IMR-90 (cell line): ENCODE results near the gene CCDC171. TPM values are rescaled to one million over a fixed set of nuclear protein-coding genes. Genes with fewer than 3 reads are reported as not detected.

Experiments
- ATAC-seq: fragments of 200-7000 bp; cut with Tn5 transposase; 2 replicates; pipeline ENCODE4 v1.9.1; 2020; ENCODE audit warnings: low read depth, mild to moderate bottlenecking, moderate library complexity
- BruUV-seq: library from RNA; stranded (reverse); fragments of 400-500 nt; replicated peaks from 2 replicates; lab custom pipeline; 2021; lab: Mats Ljungman, UMichigan
- CTCF ChIA-PET: fragments of 300-600 bp; formaldehyde crosslinking; extraction: SDS; loops from one replicate; lab custom pipeline; 2021; ENCODE audit warnings: antibody characterized with exemption; lab: Yijun Ruan, JAX
- POLR2A ChIA-PET: fragments of 300-600 bp; sonication (Branson Sonifier 250); formaldehyde crosslinking; loops from one replicate; lab custom pipeline; 2022; ENCODE audit warnings: antibody characterized with exemption; ENCODE audit not compliant: unreplicated experiment; lab: Charles Lee
- DNase-seq: peaks from one replicate; pipeline ENCODE4 v3.0.0; 2013
- H2AFZ ChIP-seq: replicated peaks from 2 replicates; pipeline ENCODE3; 2013; ENCODE audit warnings: low read length, mild to moderate bottlenecking; ENCODE audit not compliant: poor library complexity
- H2AK5ac ChIP-seq: 2 replicates; pipeline ENCODE4 v1.6.1; 2013; ENCODE audit warnings: low read depth, low read length, inconsistent platforms
- H2AK9ac ChIP-seq: replicated peaks from 2 replicates; pipeline ENCODE3; 2013; ENCODE audit warnings: mild to moderate bottlenecking, low read depth, low read length, moderate library complexity; ENCODE audit not compliant: poor library complexity
- H2BK120ac ChIP-seq: 2 replicates; pipeline ENCODE4 v1.6.1; 2013; ENCODE audit warnings: low read depth, low read length, inconsistent platforms
- H2BK15ac ChIP-seq: 3 replicates; pipeline ENCODE4 v1.6.1; 2013; ENCODE audit warnings: low read depth, low read length, inconsistent platforms
- H2BK20ac ChIP-seq: 2 replicates; pipeline ENCODE4 v1.6.1; 2013; ENCODE audit warnings: low read depth, mild to moderate bottlenecking, inconsistent platforms, low read length, moderate library complexity
- H2BK5ac ChIP-seq: 2 replicates; pipeline ENCODE4 v1.6.1; 2013; ENCODE audit warnings: mild to moderate bottlenecking, low read depth, low read length, inconsistent platforms; ENCODE audit not compliant: poor library complexity, severe bottlenecking
- H3K14ac ChIP-seq: replicated peaks from 2 replicates; pipeline ENCODE4 v1.6.1; 2013; ENCODE audit warnings: low read depth, low read length, inconsistent platforms
- H3K18ac ChIP-seq: 2 replicates; pipeline ENCODE4 v1.6.1; 2013; ENCODE audit warnings: low read depth, low read length, control low read depth
- H3K23ac ChIP-seq: 2 replicates; pipeline ENCODE4 v1.6.1; 2013; ENCODE audit warnings: low read depth, low read length, inconsistent platforms
- H3K27ac ChIP-seq: 2 replicates; pipeline ENCODE4 v1.5.1; 2013; ENCODE audit warnings: mild to moderate bottlenecking, control low read depth, low read length; ENCODE audit not compliant: insufficient read depth
- H3K27me3 ChIP-seq: 2 replicates; pipeline ENCODE4 v1.6.1; 2013; ENCODE audit warnings: low read length; ENCODE audit not compliant: control insufficient read depth, insufficient read depth
- H3K36me3 ChIP-seq: 2 replicates; pipeline ENCODE4 v1.6.1; 2013; ENCODE audit warnings: low read length, mixed read lengths; ENCODE audit not compliant: control insufficient read depth, insufficient read depth
- H3K4ac ChIP-seq: 2 replicates; pipeline ENCODE4 v1.6.1; 2013; ENCODE audit warnings: low read depth, low read length, inconsistent platforms
- H3K4me1 ChIP-seq: 2 replicates; pipeline ENCODE4 v1.6.1; 2013; ENCODE audit warnings: low read length, mixed read lengths; ENCODE audit not compliant: control insufficient read depth, insufficient read depth
- H3K4me2 ChIP-seq: 2 replicates; pipeline ENCODE4 v1.6.1; 2013; ENCODE audit warnings: low read depth, mild to moderate bottlenecking, control low read depth, low read length, moderate library complexity
- H3K4me3 ChIP-seq: 2 replicates; pipeline ENCODE4 v1.5.1; 2013; ENCODE audit warnings: low read depth, mild to moderate bottlenecking, control low read depth, low read length, moderate library complexity; ENCODE audit not compliant: insufficient read depth
- H3K56ac ChIP-seq: 2 replicates; pipeline ENCODE4 v1.6.1; 2013; ENCODE audit warnings: low read length, inconsistent platforms; ENCODE audit not compliant: insufficient read depth; ENCODE audit errors: extremely low read depth
- H3K79me1 ChIP-seq, 2 experiments: 2 replicates each; pipeline ENCODE4 v1.6.1; 2013; ENCODE audit warnings: low read length in 2 of 2, inconsistent platforms in 1 of 2, low read depth in 1 of 2
- H3K9ac ChIP-seq: 2 replicates; pipeline ENCODE4 v1.6.1; 2013; ENCODE audit warnings: low read depth, low read length, control low read depth
- H3K9me1 ChIP-seq: 2 replicates; pipeline ENCODE4 v1.6.1; 2013; ENCODE audit warnings: low read length, inconsistent platforms; ENCODE audit not compliant: insufficient read depth
- H3K9me3 ChIP-seq: 2 replicates; pipeline ENCODE4 v1.6.1; 2013; ENCODE audit warnings: low read length; ENCODE audit not compliant: control insufficient read depth, insufficient read depth
- H4K20me1 ChIP-seq: 2 replicates; pipeline ENCODE4 v1.6.1; 2013; ENCODE audit warnings: low read length, inconsistent platforms; ENCODE audit not compliant: insufficient read depth
- H4K5ac ChIP-seq: 2 replicates; pipeline ENCODE4 v1.6.1; 2013; ENCODE audit warnings: mild to moderate bottlenecking, low read depth, low read length, control low read depth
- H4K8ac ChIP-seq, 2 experiments: 2 replicates each; pipeline ENCODE4 v1.6.1; 2013; ENCODE audit warnings: low read depth in 2 of 2, low read length in 2 of 2, control low read depth in 1 of 2, inconsistent platforms in 1 of 2
- H4K91ac ChIP-seq: 2 replicates; pipeline ENCODE4 v1.6.1; 2013; ENCODE audit warnings: low read depth, low read length, inconsistent platforms; ENCODE audit not compliant: insufficient read depth
- POLR2A ChIP-seq: IDR thresholded peaks from 2 replicates; pipeline ENCODE4 v1.6.1; 2012; ENCODE audit warnings: mild to moderate bottlenecking, low read depth, low read length
- RAD21 ChIP-seq: IDR thresholded peaks from 2 replicates; pipeline ENCODE4 v1.6.1; 2012; ENCODE audit warnings: low read length, improper control_type of control experiment
- RFX5 ChIP-seq: IDR thresholded peaks from 2 replicates; pipeline ENCODE4 v1.8.0; 2012; ENCODE audit warnings: low read depth, mild to moderate bottlenecking, low read length, moderate library complexity
- WGBS, 2 experiments: methylation state at CpG; one replicate each; pipeline versions ENCODE4 v1.1.5 to v1.1.7; 2013; ENCODE audit warnings: missing lambda C conversion rate in 2 of 2; ENCODE audit not compliant: insufficient read length in 1 of 2; ENCODE audit errors: extremely low coverage in 2 of 2; 5-methylcytosine and 5-hydroxymethylcytosine counted together
- dilution Hi-C: fragments of 300-500 bp; cut with HindIII; formaldehyde crosslinking; loops from one replicate; pipeline ENCODE4 v1.14.3; 2018; ENCODE audit warnings: low sequenced_read_pairs; ENCODE audit not compliant: unreplicated experiment
- in situ Hi-C: fragments of 300-500 bp; cut with MboI; formaldehyde crosslinking; loops from 3 replicates; pipeline ENCODE4 v1.14.3; 2019; ENCODE audit warnings: low sequenced_read_pairs, inconsistent platforms, mixed read lengths
- intact Hi-C: fragments of 100-400 bp; cut with micrococcal nuclease; formaldehyde crosslinking; loops from 2 replicates; pipeline ENCODE4 v1.10.0; 2022
- polyA plus RNA-seq, 3 experiments: library from polyadenylated mRNA; depleted of rRNA; stranded (reverse); fragments of >200 nt; gene quantifications; 2 replicates each; pipeline ENCODE4 v1.2.3, GENCODE V29; 2012; ENCODE audit warnings: low replicate concordance in 1 of 3
- total RNA-seq: library from RNA; depleted of rRNA; stranded (reverse); fragments of >200 nt; gene quantifications from 2 replicates; pipeline ENCODE4 v1.2.3, GENCODE V29; 2012
- TF ChIP-seq, protein P1 (sequence below): conservative IDR thresholded peaks from 2 replicates; pipeline ENCODE4 v1.5.1; 2012; ENCODE audit warnings: mild to moderate bottlenecking, low read depth, low read length, improper control_type of control experiment

CCDC171 gene
- total and polyA plus RNA-seq, 2 of the 4 experiments (the other 2 are of a cell fraction), result 0.63 to 2.2 TPM

DNA sequence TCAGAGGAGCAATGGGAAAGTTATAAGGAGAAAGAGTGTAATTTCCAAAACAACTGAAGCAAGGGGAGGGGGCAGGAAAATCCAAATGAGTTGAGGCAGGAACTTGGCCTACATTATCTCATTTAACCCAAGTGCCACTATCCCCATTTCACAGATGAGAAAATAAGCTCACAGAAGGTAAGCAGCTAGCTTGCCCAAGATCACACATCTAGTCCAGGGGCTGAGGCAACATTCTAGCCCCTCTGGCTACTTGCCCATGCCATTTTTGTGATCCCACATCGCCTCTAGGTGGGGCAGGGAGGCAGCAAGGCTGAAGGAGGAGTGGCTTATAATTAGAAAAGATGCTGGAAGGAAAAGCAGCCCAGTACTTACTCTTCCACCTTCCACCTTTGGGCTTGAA lies 39.5 kb upstream of the CCDC171 start:
- peaks cover 3% of the 10 kb centered on the region; the same call in 1 of the 2 replicates for H4K20me1 ChIP-seq
- H2BK15ac ChIP-seq, result no peak overlapping the region
- H2BK120ac ChIP-seq, result no peak overlapping the region
- no peak overlapping the region for H3K27ac ChIP-seq
- no peaks in the 10 kb centered on the region; the same call in 1 of the 2 replicates for H3K27me3 ChIP-seq
- WGBS, 2 experiments, result no CpG with 5 or more reads among the region's 1 CpG
- H4K8ac ChIP-seq, result no peak overlapping the region
- no peak for DNase-seq
- H3K4ac ChIP-seq, result no peak overlapping the region
- no peak for ATAC-seq
- no peak overlapping the region for H2BK5ac ChIP-seq
- ChIA-PET CTCF (no interaction called here), POLR2A (interaction anchor here (0.5 kb wide), 1 partner anchor 96 kb away, joined by 3 read pairs; no protein-coding TSS in a partner anchor)
- H2BK20ac ChIP-seq, result no peak overlapping the region
- H3K9me1 ChIP-seq, result no peaks in the 10 kb centered on the region
- H3K9ac ChIP-seq, result no peak overlapping the region
- H3K4me1 ChIP-seq, result peaks cover 2% of the 10 kb centered on the region; the same call in 1 of the 2 replicates
- no peak overlapping the region for H3K14ac ChIP-seq
- no peaks in the 10 kb centered on the region for H3K9me3 ChIP-seq
- no peak overlapping the region for H4K5ac ChIP-seq
- no peak overlapping the region for H3K18ac ChIP-seq
- TF ChIP-seq, protein P1, sequence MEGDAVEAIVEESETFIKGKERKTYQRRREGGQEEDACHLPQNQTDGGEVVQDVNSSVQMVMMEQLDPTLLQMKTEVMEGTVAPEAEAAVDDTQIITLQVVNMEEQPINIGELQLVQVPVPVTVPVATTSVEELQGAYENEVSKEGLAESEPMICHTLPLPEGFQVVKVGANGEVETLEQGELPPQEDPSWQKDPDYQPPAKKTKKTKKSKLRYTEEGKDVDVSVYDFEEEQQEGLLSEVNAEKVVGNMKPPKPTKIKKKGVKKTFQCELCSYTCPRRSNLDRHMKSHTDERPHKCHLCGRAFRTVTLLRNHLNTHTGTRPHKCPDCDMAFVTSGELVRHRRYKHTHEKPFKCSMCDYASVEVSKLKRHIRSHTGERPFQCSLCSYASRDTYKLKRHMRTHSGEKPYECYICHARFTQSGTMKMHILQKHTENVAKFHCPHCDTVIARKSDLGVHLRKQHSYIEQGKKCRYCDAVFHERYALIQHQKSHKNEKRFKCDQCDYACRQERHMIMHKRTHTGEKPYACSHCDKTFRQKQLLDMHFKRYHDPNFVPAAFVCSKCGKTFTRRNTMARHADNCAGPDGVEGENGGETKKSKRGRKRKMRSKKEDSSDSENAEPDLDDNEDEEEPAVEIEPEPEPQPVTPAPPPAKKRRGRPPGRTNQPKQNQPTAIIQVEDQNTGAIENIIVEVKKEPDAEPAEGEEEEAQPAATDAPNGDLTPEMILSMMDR, result peak; percentile 12; the same call in 1 of the 2 replicates
- TF ChIP-seq POLR2A (no peak), RAD21 (no peak), RFX5 (no peak)
- no peak overlapping the region for H2AK9ac ChIP-seq
- H3K79me1 ChIP-seq, result peaks cover 9 to 12% of the 10 kb centered on the region in 2 experiments
- BruUV-seq, result no TSS peak
- no peak overlapping the region for H3K56ac ChIP-seq
- H2AFZ ChIP-seq, result peak overlapping the region; percentile 24
- H3K4me3 ChIP-seq, result no peak overlapping the region
- no peak overlapping the region for H4K91ac ChIP-seq
- H3K36me3 ChIP-seq, result no peaks in the 10 kb centered on the region
- in situ Hi-C loops (no loop called here), dilution Hi-C loops (no loop called here), intact Hi-C loops (loop anchor here (5.0 kb wide), 1 partner anchor 94 kb away; no protein-coding TSS in a partner anchor)
- no peak overlapping the region for H3K4me2 ChIP-seq
- H2AK5ac ChIP-seq, result no peak overlapping the region
- H3K23ac ChIP-seq, result no peak overlapping the region
